Epithelial cell of proximal tubule (primary cell): Measurements from ENCODE around the gene FAM120A. TPM values are rescaled to one million over a fixed set of nuclear protein-coding genes. Genes with fewer than 3 reads are reported as not detected.

Experiments
- DNase-seq: peaks from one replicate; pipeline ENCODE4 v3.0.0-alpha.2; 2011; ENCODE audit warnings: low read depth
- H3K4me3 ChIP-seq: 2 replicates; pipeline ENCODE4 v1.5.1; 2011; ENCODE audit warnings: low read depth, mild to moderate bottlenecking, low read length
- CTCF ChIP-seq: conservative IDR thresholded peaks from 2 replicates; pipeline ENCODE4 v1.5.1; 2012; ENCODE audit warnings: low read depth, mild to moderate bottlenecking, low read length
- total RNA-seq: library from RNA; depleted of rRNA; stranded (reverse); fragments of >200 nt; gene quantifications from 2 replicates; pipeline ENCODE4 v1.2.3, GENCODE V29; 2015

Gene FAM120A
- total RNA-seq, 1 donor from 2014 or later = 71.0 TPM

DNA sequence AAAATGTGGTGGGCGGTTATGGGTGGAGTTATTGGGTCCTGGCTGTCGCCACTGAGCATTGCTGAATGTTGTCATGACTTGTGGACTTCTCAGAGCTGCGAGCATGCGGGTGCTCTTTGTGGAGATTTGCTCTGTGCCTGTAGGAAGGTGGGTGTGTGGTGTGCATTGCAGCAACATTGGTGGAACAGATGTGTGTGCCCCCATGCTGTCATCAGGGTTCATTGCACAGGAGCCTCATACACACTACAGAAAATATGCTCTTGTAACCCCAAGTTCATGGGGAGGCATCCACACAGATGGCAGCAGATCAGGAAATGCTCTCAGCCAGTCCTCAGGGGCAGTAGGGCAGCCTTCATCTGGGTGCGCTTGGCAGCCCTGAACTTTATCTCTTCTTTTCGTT lies 69.0 kb downstream of the FAM120A start:
- H3K4me3 ChIP-seq = no peak overlapping the region
- no peak for DNase-seq
- TF ChIP-seq CTCF = no peak

DNA sequence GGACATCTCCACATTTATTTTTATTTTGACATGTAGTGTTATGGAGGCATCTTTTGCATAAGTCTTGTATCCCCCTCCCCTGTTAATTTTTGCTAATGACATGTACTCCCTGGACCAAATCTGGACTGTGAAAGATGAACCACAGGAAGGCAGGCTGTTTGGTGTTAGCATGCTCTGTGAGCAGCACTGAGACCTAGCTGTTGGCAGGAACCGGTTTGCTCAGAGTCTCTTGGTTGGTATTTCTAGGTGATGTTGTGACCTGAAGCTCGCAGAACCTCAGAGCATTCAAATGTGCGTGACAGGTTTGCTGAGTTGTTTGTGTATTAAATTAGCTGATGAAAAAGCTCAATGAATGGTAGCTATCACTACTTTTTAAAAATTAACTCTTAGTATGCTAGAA lies 71.3 kb downstream of the FAM120A start:
- H3K4me3 ChIP-seq = no peak overlapping the region
- no peak for TF ChIP-seq CTCF
- DNase-seq = no peak

GRCh38 chr9:93523518-93524144 lies 72.1 kb downstream of the FAM120A start:
- H3K4me3 ChIP-seq = no peak overlapping the region
- no peak for DNase-seq
- TF ChIP-seq CTCF = no peak

DNA sequence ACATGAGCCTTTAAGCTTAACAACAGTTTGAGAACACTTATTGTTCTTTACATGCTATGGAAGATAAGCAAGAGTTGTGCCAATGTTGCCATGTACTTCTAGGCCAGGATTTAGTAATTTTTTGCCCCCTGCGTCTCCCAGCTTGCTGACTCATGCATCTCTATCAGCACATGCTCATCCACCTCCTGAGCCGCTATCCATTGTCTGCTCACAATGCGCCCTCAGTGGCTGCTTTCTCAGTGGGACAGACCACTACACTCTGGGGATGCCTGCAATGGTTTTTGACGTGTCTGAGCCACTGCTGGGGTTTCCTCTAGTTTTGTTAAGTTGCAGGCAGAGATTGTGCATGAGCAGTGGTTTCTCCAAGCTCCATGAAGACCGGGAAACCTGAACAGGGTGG lies 74.0 kb downstream of the FAM120A start:
- no peak for DNase-seq
- no peak for TF ChIP-seq CTCF
- no peak overlapping the region for H3K4me3 ChIP-seq

DNA sequence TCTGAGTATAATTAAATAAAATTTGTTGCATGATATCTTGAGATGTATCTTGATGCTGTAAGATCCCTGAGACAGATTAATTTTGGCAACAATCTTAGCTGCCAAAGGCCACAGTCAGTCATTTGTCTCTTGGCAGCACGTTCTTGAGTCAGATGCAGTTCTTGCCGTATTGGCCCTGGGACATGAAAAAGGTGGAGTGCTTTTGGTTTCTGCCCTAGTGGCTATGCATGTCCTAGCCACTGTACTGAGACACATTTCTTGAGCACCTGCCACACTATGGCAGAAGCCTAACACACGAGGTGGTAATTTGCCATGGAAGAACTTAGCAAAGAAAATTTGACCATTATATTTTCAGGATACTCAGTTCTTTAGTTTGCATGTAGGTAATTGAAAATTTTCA lies 79.9 kb downstream of the FAM120A start:
- no peak overlapping the region for H3K4me3 ChIP-seq
- DNase-seq = no peak
- TF ChIP-seq CTCF = no peak

DNA sequence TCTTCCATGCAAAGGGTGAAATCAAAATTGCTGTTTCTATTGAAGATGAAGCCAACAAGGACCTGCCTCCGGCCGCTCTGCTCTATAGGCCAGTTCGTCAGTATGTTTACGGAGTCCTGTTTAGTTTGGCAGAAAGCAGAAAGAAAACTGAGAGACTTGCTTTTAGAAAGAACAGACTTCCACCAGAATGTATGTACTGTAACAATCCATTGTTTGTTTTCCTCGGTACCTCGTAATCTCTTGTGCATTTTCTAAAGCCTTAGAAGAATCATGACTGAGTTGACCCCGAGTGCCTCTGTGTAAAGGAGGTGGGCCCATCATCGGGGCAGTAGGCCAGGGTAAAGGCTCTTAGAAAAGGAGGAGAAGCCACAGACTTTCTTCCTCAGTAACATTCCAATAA lies 80.7 kb downstream of the FAM120A start:
- no peak for TF ChIP-seq CTCF
- no peak overlapping the region for H3K4me3 ChIP-seq
- DNase-seq = no peak

DNA sequence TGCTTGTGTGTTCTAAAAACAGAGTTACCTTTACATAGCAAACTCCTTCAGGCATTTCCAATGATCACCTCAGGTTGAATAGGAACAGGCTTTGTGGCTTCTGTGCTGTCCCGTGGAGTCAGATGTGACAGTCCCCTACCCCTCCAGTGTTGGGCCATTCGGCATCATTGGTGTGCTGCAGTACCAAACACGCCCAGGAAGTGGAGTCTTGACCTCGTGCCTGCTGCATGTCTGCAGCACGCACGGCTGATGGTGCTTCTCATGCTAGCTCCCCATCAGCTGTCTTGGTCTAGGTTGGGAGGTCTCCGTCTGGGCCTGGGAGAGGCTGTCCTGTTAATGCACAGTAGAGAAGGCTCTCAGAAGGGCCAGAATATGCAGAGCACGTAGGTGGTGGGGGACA lies 82.4 kb downstream of the FAM120A start:
- TF ChIP-seq CTCF = no peak
- no peak for DNase-seq
- no peak overlapping the region for H3K4me3 ChIP-seq
